PFSK-1 (cell line): ENCODE data around the gene SHC2.
A peak's percentile ranks its signal among the peaks of the same experiment; 100 is the strongest.

Experiments used
- FOXP2 ChIP-seq: optimal IDR thresholded peaks from 2 replicates; pipeline ENCODE3; 2011; ENCODE audit warnings: borderline replicate concordance, control low read depth, inconsistent platforms; ENCODE audit not compliant: insufficient read depth; ENCODE audit errors: extremely low read length, extremely low read depth
- POLR2AphosphoS5 ChIP-seq: IDR thresholded peaks from 2 replicates; pipeline ENCODE4 v1.6.1; 2012; ENCODE audit warnings: low read depth, mild to moderate bottlenecking, control low read depth, low read length, moderate library complexity
- REST ChIP-seq, 2 experiments: IDR thresholded peaks; 2 replicates each; pipeline versions ENCODE4 v1.6.1 to v1.8.0; 2011 to 2012; ENCODE audit warnings: low read depth in 2 of 2, low read length in 2 of 2, control low read depth in 1 of 2, inconsistent platforms in 1 of 2, mild to moderate bottlenecking in 1 of 2, moderate library complexity in 1 of 2; ENCODE audit not compliant: insufficient read depth in 1 of 2
- SIN3A ChIP-seq: IDR thresholded peaks from 2 replicates; pipeline ENCODE4 v1.6.1; 2012; ENCODE audit warnings: mild to moderate bottlenecking, low read length, moderate library complexity, borderline replicate concordance; ENCODE audit not compliant: insufficient read depth
- TAF1 ChIP-seq: IDR thresholded peaks from 2 replicates; pipeline ENCODE4 v1.6.1; 2012; ENCODE audit warnings: low read length, control low read depth, borderline replicate concordance; ENCODE audit not compliant: insufficient read depth

The SHC2 gene

GRCh38 chr19:374886-375235 lies 86.0 kb downstream of the SHC2 start:
- TF ChIP-seq SIN3A, result no peak

GRCh38 chr19:374183-374885 lies 86.5 kb downstream of the SHC2 start:
- no peak for TF ChIP-seq SIN3A
- TF ChIP-seq FOXP2, result no peak
- TF ChIP-seq REST (IDR thresholded peaks at IDR 0.05; ENCODE audit: insufficient read depth in 1 of 2, low read depth in 2 of 2, low read length in 2 of 2), result no peak
- TF ChIP-seq POLR2AphosphoS5, result no peak
- TF ChIP-seq TAF1, result no peak

GRCh38 chr19:373391-374182 lies 87.2 kb downstream of the SHC2 start:
- TF ChIP-seq TAF1, result no peak
- TF ChIP-seq FOXP2, result no peak
- TF ChIP-seq SIN3A, result no peak
- TF ChIP-seq POLR2AphosphoS5, result no peak
- TF ChIP-seq REST (IDR thresholded peaks at IDR 0.05; ENCODE audit: insufficient read depth in 1 of 2, low read depth in 2 of 2, low read length in 2 of 2), result no peak

- TF ChIP-seq POLR2AphosphoS5, result no peak
- peak; percentile 61 for TF ChIP-seq FOXP2
- TF ChIP-seq SIN3A, result no peak
Measured at GRCh38 chr19:372306-372890, 88.4 kb downstream of the SHC2 start.

- TF ChIP-seq REST (IDR thresholded peaks at IDR 0.05; ENCODE audit: insufficient read depth in 1 of 2, low read depth in 2 of 2, low read length in 2 of 2) (no peak), FOXP2 (no peak), SIN3A (no peak)
Measured at GRCh38 chr19:371501-372168, 89.2 kb downstream of the SHC2 start.
